HL-60/S4 treated with retinoic acid at 250 ng/mL for 4 days and 3 days (cell line): ENCODE measurements around the gene TMEM37.

Experiments used
- in situ Hi-C: fragments of 300-500 bp; cut with MboI; formaldehyde crosslinking; loops from 2 replicates; pipeline ENCODE4 v1.7.0; 2022; ENCODE audit warnings: low sequenced_read_pairs

The TMEM37 gene

DNA sequence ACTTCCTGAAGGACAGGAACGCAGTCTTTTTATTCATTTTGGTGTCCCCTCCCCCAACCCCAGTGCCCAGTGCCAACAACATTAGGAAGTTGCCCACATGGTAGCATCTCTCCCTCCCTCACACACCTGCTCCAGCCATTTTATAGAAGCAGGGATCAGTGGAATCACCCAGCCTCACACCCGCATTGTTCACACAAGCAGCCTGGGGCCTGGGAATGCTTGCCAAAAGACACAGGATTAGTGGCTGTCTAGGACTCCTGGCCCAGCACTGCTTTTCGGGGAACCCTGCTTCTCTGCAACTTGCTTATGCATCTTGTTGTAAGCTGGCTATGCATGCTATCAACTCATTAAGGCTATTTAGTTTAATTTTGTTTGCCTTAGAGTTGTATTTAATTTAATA is 17.9 kb downstream of the TMEM37 start:
- in situ Hi-C loops, result no loop called here

DNA sequence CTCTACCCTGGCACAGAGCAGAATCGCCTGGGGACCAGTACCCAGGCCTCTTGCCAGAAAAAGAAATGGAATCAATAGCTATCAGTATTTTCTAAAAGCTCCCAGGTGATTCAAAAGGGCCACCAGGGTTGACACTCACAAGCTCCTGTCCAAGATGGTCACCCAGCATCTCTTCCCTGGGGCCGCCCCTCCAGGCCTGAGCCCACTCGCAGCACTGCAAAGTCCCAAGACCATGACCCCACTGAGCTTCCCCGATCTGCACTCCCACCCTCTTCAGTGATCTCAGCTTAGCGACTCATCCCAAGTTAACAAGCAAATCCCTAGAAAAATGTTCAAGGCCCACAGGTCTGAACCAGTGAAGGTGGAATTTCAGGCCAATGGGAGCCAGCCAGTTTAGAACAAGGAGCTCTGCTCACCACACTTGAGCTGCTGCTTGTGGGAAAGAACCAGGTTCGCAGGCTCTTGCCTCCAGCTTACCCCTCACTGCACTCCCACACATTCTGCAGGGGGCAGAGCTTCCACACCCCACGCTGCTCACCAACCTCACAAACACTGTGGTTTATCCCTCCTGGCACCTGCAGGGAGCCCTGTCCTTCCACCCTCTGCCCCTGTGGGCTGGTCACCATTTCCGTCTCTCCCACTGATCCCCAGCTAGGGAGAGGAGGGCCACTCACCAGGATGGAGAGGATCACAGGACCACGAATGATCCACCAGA is 19.8 kb downstream of the TMEM37 start:
- in situ Hi-C loops, result no loop called here

- in situ Hi-C loops, result no loop called here
Observed at GRCh38 chr2:119453972-119454593, 22.4 kb downstream of the TMEM37 start.

- in situ Hi-C loops, result no loop called here
Observed at GRCh38 chr2:119455066-119455718, 23.5 kb downstream of the TMEM37 start.

- in situ Hi-C loops, result no loop called here
Observed at GRCh38 chr2:119460076-119460475, 28.4 kb downstream of the TMEM37 start.

DNA sequence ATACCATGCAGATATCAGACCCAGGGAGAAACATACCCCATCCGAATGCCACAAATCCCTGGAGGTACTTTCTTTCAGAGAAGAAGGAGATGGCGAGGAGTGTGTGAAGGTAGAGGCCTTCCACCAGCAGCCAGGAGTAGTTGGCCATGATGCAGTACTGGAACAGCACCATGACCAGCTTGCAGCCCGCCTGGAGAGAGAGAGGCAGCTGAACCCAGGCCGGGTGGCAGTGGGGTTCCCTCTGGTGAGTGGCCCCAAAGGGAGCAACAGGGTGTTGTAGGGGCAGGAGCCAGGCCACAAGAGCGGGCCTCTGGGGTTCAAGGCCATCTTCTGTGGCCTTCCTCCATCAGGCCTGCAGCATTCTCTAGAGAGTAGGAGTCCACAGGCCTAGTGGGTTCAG is 30.2 kb downstream of the TMEM37 start:
- in situ Hi-C loops, result no loop called here

- in situ Hi-C loops, result no loop called here
Observed at GRCh38 chr2:119462574-119462973, 30.9 kb downstream of the TMEM37 start.

- in situ Hi-C loops, result no loop called here
Observed at GRCh38 chr2:119463136-119463535, 31.5 kb downstream of the TMEM37 start.

GRCh38 chr2:119463990-119464389 is 32.3 kb downstream of the TMEM37 start:
- in situ Hi-C loops, result no loop called here

GRCh38 chr2:119464981-119465380 is 33.3 kb downstream of the TMEM37 start:
- in situ Hi-C loops, result no loop called here

DNA sequence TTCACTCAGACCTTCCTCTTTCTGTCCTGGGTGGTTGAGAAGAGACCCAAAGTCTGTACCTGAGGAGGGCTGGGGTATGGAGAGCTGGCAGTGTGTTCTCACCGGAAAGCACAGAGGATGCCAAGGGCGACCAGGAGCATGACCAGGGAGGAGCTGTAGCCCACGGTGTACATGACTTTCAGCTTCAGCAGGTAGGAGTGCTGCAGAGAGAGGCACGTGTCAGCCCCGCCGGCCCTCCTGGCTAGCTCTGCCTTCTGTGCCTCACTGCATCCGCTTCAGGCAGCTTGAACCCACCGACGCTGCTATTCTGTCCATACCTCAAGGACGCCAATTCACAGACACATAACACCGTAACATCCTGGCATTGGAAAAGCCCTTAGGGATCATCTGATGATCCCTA is 34.0 kb downstream of the TMEM37 start:
- in situ Hi-C loops, result no loop called here

DNA sequence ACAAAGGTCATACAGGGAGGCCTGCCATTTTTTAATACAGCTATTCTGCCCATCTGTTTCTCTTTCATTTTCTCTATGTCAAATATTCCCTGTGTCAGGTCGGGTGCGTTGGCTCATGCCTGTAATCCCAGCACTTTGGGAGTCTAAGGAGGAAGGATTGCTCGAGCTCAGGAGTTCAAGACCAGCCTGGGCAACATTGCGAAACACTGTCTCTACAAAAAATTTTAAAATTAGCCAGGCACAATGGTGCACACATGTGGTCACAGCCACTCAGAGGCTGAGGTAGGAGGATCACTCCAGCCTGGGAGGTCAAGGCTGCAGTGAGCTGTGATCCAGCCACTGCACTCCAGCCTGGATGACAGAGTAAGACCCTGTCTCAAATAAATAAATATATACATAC is 34.7 kb downstream of the TMEM37 start:
- in situ Hi-C loops, result no loop called here

DNA sequence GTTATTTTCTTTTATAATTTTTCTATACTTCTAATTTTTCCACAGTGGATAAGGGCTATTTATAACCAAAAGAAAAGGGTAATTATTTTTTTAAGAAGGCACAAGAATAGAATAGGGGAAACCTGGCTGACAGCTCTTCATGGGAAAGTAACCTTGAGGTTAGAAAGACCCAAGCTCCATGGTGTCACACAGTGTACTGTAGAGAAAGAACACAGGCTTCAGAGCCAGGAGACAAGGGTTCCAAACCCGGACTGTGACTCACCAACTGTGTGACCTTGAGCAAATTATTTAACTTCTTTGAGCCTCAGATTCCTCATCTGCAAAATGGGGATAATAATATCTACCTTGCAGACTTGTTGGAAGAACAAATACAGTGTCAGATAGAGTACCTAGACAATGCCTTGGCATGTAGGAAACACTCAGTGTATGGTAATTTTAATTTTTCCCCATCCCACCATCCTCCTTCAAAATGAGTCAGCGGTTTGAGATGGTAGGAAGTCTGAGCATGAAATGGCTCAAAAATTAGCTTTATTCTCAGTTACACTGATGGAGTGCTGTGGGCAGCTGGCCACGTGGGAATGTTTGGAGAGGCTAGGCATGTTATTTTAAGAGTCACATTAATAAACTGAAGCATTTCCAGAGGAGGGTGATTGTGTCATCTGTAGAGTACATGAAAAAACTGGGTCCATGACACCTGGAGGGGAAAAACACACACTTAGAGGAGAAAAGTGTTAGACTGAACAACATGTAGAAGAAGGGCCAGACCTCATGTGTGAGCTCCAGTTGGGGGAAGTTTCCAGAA is 36.7 kb downstream of the TMEM37 start:
- in situ Hi-C loops, result no loop called here

- in situ Hi-C loops, result no loop called here
Observed at GRCh38 chr2:119469131-119469530, 37.5 kb downstream of the TMEM37 start.

GRCh38 chr2:119469661-119470297 is 38.1 kb downstream of the TMEM37 start:
- in situ Hi-C loops, result loop anchor here (10.0 kb wide), 1 partner anchor 45 kb away; no protein-coding TSS in a partner anchor

DNA sequence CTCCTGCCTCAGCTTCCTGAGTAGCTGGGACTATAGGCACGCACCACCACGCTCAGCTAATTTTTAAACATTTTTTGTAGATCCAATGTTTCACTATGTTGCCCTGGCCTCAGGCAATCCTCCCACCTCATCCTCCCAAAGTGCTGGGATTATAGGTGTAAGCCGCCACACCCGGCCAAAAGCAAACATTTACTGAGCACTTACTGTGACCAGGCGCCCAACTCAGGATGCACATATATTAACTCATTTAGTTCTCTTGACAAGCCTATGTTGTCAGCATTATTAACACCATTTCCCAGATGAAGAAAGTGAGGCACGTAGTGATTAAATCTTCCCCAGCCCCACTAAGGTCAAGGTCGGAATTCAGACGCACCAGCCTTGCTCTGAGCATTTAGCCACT is 41.1 kb downstream of the TMEM37 start:
- in situ Hi-C loops, result loop anchor here (10.0 kb wide), 1 partner anchor 48 kb away; no protein-coding TSS in a partner anchor

- in situ Hi-C loops, result loop anchor here (10.0 kb wide), 1 partner anchor 49 kb away; no protein-coding TSS in a partner anchor
Observed at GRCh38 chr2:119473621-119474370, 42.1 kb downstream of the TMEM37 start.

- in situ Hi-C loops, result loop anchor here (10.0 kb wide), 1 partner anchor 50 kb away; no protein-coding TSS in a partner anchor
Observed at GRCh38 chr2:119474371-119475224, 42.9 kb downstream of the TMEM37 start.
